ENCODE measurements around the gene PLK3.

PLK3 gene

GRCh38 chr1:44820328-44821239, 20.4 kb downstream of the PLK3 start:
- H3K79me2 ChIP-seq (ENCODE audit: insufficient read depth, low read length), result no peaks in the 10 kb centered on the region
- no peaks in the 10 kb centered on the region for H3F3A ChIP-seq (ENCODE audit: insufficient read depth, low read length)
- TF ChIP-seq EZH2 (IDR thresholded peaks at IDR 0.05; ENCODE audit: borderline replicate concordance, low read length) (no peak), CTCF (IDR thresholded peaks at IDR 0.05; ENCODE audit: low read length) (no peak)
- peaks cover 18% of the 10 kb centered on the region for H3K4me1 ChIP-seq (ENCODE audit: insufficient read depth, low read length, severe bottlenecking)
- H3K36me3 ChIP-seq (ENCODE audit: insufficient read depth, low read length), result no peaks in the 10 kb centered on the region
- no peaks in the 10 kb centered on the region for H3K9me2 ChIP-seq (ENCODE audit: low read depth, low read length)
- H4K20me1 ChIP-seq (ENCODE audit: insufficient read depth, low read length), result no peaks in the 10 kb centered on the region
- H3K4me2 ChIP-seq (ENCODE audit: low read length), result peak overlapping the region; percentile 88
- no peaks in the 10 kb centered on the region for H3K9me3 ChIP-seq (ENCODE audit: low read length)
- no peak overlapping the region for H2AFZ ChIP-seq (ENCODE audit: low read length)
- peak overlapping the region; percentile 66 for H3K9ac ChIP-seq (ENCODE audit: low read length)
- H3K27me3 ChIP-seq (ENCODE audit: insufficient read depth, low read length), result no peaks in the 10 kb centered on the region
- H3K4me3 ChIP-seq (ENCODE audit: low read depth, low read length, poor library complexity, severe bottlenecking), result peak overlapping the region; percentile 60
- H3K27ac ChIP-seq (ENCODE audit: low read depth, low read length, poor library complexity, severe bottlenecking), result peak overlapping the region; percentile 93

- no peaks in the 10 kb centered on the region for H3K36me3 ChIP-seq (ENCODE audit: insufficient read depth, low read length)
- H3K9ac ChIP-seq (ENCODE audit: low read length), result no peak overlapping the region
- H3F3A ChIP-seq (ENCODE audit: insufficient read depth, low read length), result no peaks in the 10 kb centered on the region
- H3K9me3 ChIP-seq (ENCODE audit: low read length), result no peaks in the 10 kb centered on the region
- peaks cover 18% of the 10 kb centered on the region for H3K4me1 ChIP-seq (ENCODE audit: insufficient read depth, low read length, severe bottlenecking)
- no peaks in the 10 kb centered on the region for H3K79me2 ChIP-seq (ENCODE audit: insufficient read depth, low read length)
- peak overlapping the region; percentile 88; the same call in 1 of the 2 replicates for H3K4me2 ChIP-seq (ENCODE audit: low read length)
- H3K27me3 ChIP-seq (ENCODE audit: insufficient read depth, low read length), result 0 out of 2 replicates have a peak, but pooled peaks cover 2% of the 10 kb centered on the region
- TF ChIP-seq EZH2 (IDR thresholded peaks at IDR 0.05; ENCODE audit: borderline replicate concordance, low read length) (no peak), CTCF (IDR thresholded peaks at IDR 0.05; ENCODE audit: low read length) (no peak)
- no peak overlapping the region for H3K4me3 ChIP-seq (ENCODE audit: low read depth, low read length, poor library complexity, severe bottlenecking)
- no peak overlapping the region for H2AFZ ChIP-seq (ENCODE audit: low read length)
- H4K20me1 ChIP-seq (ENCODE audit: insufficient read depth, low read length), result no peaks in the 10 kb centered on the region
- H3K9me2 ChIP-seq (ENCODE audit: low read depth, low read length), result no peaks in the 10 kb centered on the region
- no peak overlapping the region for H3K27ac ChIP-seq (ENCODE audit: low read depth, low read length, poor library complexity, severe bottlenecking)
Measured at GRCh38 chr1:44821240-44821715, 21.1 kb downstream of the PLK3 start.

GRCh38 chr1:44822131-44822701, 22.0 kb downstream of the PLK3 start:
- Histone ChIP-seq H3K27me3 (ENCODE audit: insufficient read depth, low read length) (peaks cover 10% of the 10 kb centered on the region; the same call in 1 of the 2 replicates), H3K36me3 (ENCODE audit: insufficient read depth, low read length) (no peaks in the 10 kb centered on the region), H3K9ac (ENCODE audit: low read length) (no peak overlapping the region)

More at GRCh38 chr1:44822131-44822701, 22.0 kb downstream of the PLK3 start:
- Histone ChIP-seq H3K4me2 (ENCODE audit: low read length) (no peak overlapping the region), H2AFZ (ENCODE audit: low read length) (no peak overlapping the region), H3K4me1 (ENCODE audit: insufficient read depth, low read length, severe bottlenecking) (peaks cover 21% of the 10 kb centered on the region), H3F3A (ENCODE audit: insufficient read depth, low read length) (no peaks in the 10 kb centered on the region), H3K9me2 (ENCODE audit: low read depth, low read length) (no peaks in the 10 kb centered on the region), H3K4me3 (ENCODE audit: low read depth, low read length, poor library complexity, severe bottlenecking) (no peak overlapping the region), H3K27ac (ENCODE audit: low read depth, low read length, poor library complexity, severe bottlenecking) (no peak overlapping the region), H3K9me3 (ENCODE audit: low read length) (no peaks in the 10 kb centered on the region), H4K20me1 (ENCODE audit: insufficient read depth, low read length) (no peaks in the 10 kb centered on the region), H3K79me2 (ENCODE audit: insufficient read depth, low read length) (no peaks in the 10 kb centered on the region)
- TF ChIP-seq EZH2 (IDR thresholded peaks at IDR 0.05; ENCODE audit: borderline replicate concordance, low read length) (no peak), CTCF (IDR thresholded peaks at IDR 0.05; ENCODE audit: low read length) (no peak)
